WTC11 (cell line): ENCODE results near the gene ZBTB24. TPM values are rescaled to one million over a fixed set of nuclear protein-coding genes. Genes with fewer than 3 reads are reported as not detected.
A peak's percentile ranks its signal among the peaks of the same experiment; 100 is the strongest.

Experiments
- ATAC-seq: fragments of 200-7000 bp; cut with Tn5 transposase; 2 replicates; pipeline ENCODE4 v1.10.0; 2021; ENCODE audit warnings: mild to moderate bottlenecking, moderate library complexity
- CTCF ChIA-PET: fragments of 300-600 bp; sonication (Branson Sonifier 250); formaldehyde crosslinking; loops from one replicate; lab custom pipeline; 2021; ENCODE audit warnings: antibody characterized with exemption; lab: Charles Lee
- POLR2A ChIA-PET: fragments of 350-600 bp; sonication (Branson Sonifier 250); formaldehyde crosslinking; loops from one replicate; lab custom pipeline; 2021; ENCODE audit warnings: antibody characterized with exemption; lab: Charles Lee
- DNase-seq: peaks from one replicate; pipeline ENCODE4 v3.0.0; 2021; ENCODE audit warnings: low spot score
- H3K27ac Mint-ChIP-seq: 2 replicates; pipeline ENCODE4 v1.8.0; 2021; ENCODE audit warnings: mixed read lengths
- H3K27me3 Mint-ChIP-seq: 2 replicates; pipeline ENCODE4 v1.8.0; 2021; ENCODE audit warnings: low read depth, mild to moderate bottlenecking, moderate library complexity, mixed read lengths
- H3K36me3 Mint-ChIP-seq: 2 replicates; pipeline ENCODE4 v1.8.0; 2021; ENCODE audit warnings: mixed read lengths
- H3K4me1 Mint-ChIP-seq: 2 replicates; pipeline ENCODE4 v1.8.0; 2022; ENCODE audit warnings: mixed read lengths
- H3K4me3 Mint-ChIP-seq: 2 replicates; pipeline ENCODE4 v1.8.0; 2021; ENCODE audit warnings: mild to moderate bottlenecking, moderate library complexity, mixed read lengths
- H3K9me3 Mint-ChIP-seq: 2 replicates; pipeline ENCODE4 v1.8.0; 2021; ENCODE audit warnings: mixed read lengths
- GRHL2 ChIP-seq: fragments of 250-450 bp; sonication (Bioruptor Pico); IDR thresholded peaks from 2 replicates; pipeline ENCODE4 v1.8.0; 2022; ENCODE audit warnings: mild to moderate bottlenecking, moderate library complexity; ENCODE audit not compliant: insufficient replicate concordance, severe bottlenecking
- JUN ChIP-seq: sonication (generic); formaldehyde crosslinking; IDR thresholded peaks from 2 replicates; pipeline ENCODE4 v1.8.0; 2023; ENCODE audit warnings: mild to moderate bottlenecking, missing genetic modification reagents
- KAT7 ChIP-seq: sonication (generic); formaldehyde crosslinking; IDR thresholded peaks from 2 replicates; pipeline ENCODE4 v1.8.1; 2023; ENCODE audit warnings: missing genetic modification reagents, mild to moderate bottlenecking, borderline replicate concordance
- NFE2L1 ChIP-seq: sonication (generic); formaldehyde crosslinking; IDR thresholded peaks from 2 replicates; pipeline ENCODE4 v1.8.1; 2023; ENCODE audit warnings: missing genetic modification reagents
- NFYB ChIP-seq: sonication (generic); formaldehyde crosslinking; conservative IDR thresholded peaks from 2 replicates; pipeline ENCODE4 v1.8.0; 2022; ENCODE audit warnings: low read depth, missing genetic modification reagents
- NR1H2 ChIP-seq: sonication (generic); formaldehyde crosslinking; IDR thresholded peaks from 2 replicates; pipeline ENCODE4 v1.9.0; 2021; ENCODE audit warnings: mild to moderate bottlenecking, moderate library complexity, missing genetic modification reagents
- PRRX2 ChIP-seq: fragments of 250-450 bp; sonication (Bioruptor Pico); IDR thresholded peaks from 2 replicates; pipeline ENCODE4 v1.8.0; 2021; ENCODE audit warnings: mild to moderate bottlenecking
- SMAD4 ChIP-seq: sonication (generic); formaldehyde crosslinking; IDR thresholded peaks from 2 replicates; pipeline ENCODE4 v1.8.0; 2022; ENCODE audit warnings: mild to moderate bottlenecking, missing genetic modification reagents
- SP1 ChIP-seq: sonication (generic); formaldehyde crosslinking; conservative IDR thresholded peaks from 2 replicates; pipeline ENCODE4 v1.8.1; 2022; ENCODE audit warnings: missing genetic modification reagents
- ZBTB21 ChIP-seq: sonication (generic); formaldehyde crosslinking; IDR thresholded peaks from 2 replicates; pipeline ENCODE4 v1.8.1; 2023; ENCODE audit warnings: mild to moderate bottlenecking, missing genetic modification reagents, borderline replicate concordance
- ZNF219 ChIP-seq: sonication (generic); formaldehyde crosslinking; IDR thresholded peaks from 2 replicates; pipeline ENCODE4 v1.8.0; 2023; ENCODE audit warnings: missing genetic modification reagents, mild to moderate bottlenecking, borderline replicate concordance
- ZNF423 ChIP-seq: fragments of 250-450 bp; sonication (Bioruptor Pico); IDR thresholded peaks from 2 replicates; pipeline ENCODE4 v2.1.2; 2022; ENCODE audit warnings: mild to moderate bottlenecking, moderate library complexity
- total RNA-seq: library from RNA; stranded (reverse); gene quantifications from 3 replicates; pipeline ENCODE4 v1.2.3, GENCODE V29; 2021
- TF ChIP-seq, protein P1 (sequence below): sonication (generic); formaldehyde crosslinking; IDR thresholded peaks from 2 replicates; pipeline ENCODE4 v1.8.1; 2022; ENCODE audit warnings: low read depth, missing genetic modification reagents, borderline replicate concordance
- TF ChIP-seq, protein P2 (sequence below): sonication (generic); formaldehyde crosslinking; IDR thresholded peaks from 2 replicates; pipeline ENCODE4 v1.8.1; 2022; ENCODE audit warnings: low read depth, mild to moderate bottlenecking, moderate library complexity, missing genetic modification reagents, borderline replicate concordance
- TF ChIP-seq, protein P3 (sequence below): sonication (generic); formaldehyde crosslinking; IDR thresholded peaks from 2 replicates; pipeline ENCODE4 v1.8.0; 2023; ENCODE audit warnings: missing genetic modification reagents
- TF ChIP-seq, protein P4 (sequence below): fragments of 250-450 bp; sonication (Bioruptor Pico); IDR thresholded peaks from 2 replicates; pipeline ENCODE4 v1.8.0; 2021; ENCODE audit warnings: mild to moderate bottlenecking
- TF ChIP-seq, protein P5 (sequence below): sonication (generic); formaldehyde crosslinking; IDR thresholded peaks from 2 replicates; pipeline ENCODE4 v1.8.0; 2022; ENCODE audit warnings: mild to moderate bottlenecking, missing genetic modification reagents
- TF ChIP-seq, protein P6 (sequence below): sonication (generic); formaldehyde crosslinking; IDR thresholded peaks from 2 replicates; pipeline ENCODE4 v1.8.0; 2022; ENCODE audit warnings: mild to moderate bottlenecking, missing genetic modification reagents
- TF ChIP-seq, protein P7 (sequence below): sonication (generic); formaldehyde crosslinking; IDR thresholded peaks from 2 replicates; pipeline ENCODE4 v1.8.1; 2023; ENCODE audit warnings: mild to moderate bottlenecking, missing genetic modification reagents, moderate library complexity

Gene ZBTB24
- total RNA-seq, 1 experiment from 2014 or later = 14.7 TPM

DNA sequence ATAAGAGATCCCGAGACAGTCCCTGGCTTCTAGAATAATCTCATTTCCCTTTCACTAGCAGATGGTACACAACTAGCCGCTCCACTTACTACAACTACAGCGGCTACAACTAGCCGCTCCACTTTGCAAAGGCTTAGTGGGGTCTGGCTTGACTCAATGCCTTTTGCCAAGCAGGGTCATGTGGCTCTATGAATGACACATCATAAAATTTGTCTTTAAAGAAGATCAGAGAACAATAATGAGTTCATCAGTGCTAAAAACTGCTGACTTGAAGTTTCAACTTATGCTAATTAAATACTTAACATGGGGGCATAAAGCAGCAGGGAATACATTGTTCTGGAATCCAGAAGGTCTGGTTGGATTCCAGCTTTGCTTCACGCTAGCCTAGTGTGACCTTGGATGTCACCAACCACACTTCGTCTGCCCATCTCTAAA, 25.4 kb downstream of the ZBTB24 start:
- no peak for ATAC-seq
- Mint-ChIP-seq H3K4me1 (peaks cover 44% of the 10 kb centered on the region), H3K4me3 (0 out of 2 replicates have a peak overlapping the region, but pooled peaks have one; percentile 1), H3K9me3 (peaks cover 7% of the 10 kb centered on the region)
- DNase-seq = no peak
- TF ChIP-seq GRHL2 (CRISPR knock-in tag) (no peak), JUN (CRISPR knock-in tag) (no peak), ZNF219 (CRISPR knock-in tag) (no peak)
- TF ChIP-seq, all 79 proteins: peak for 0
- POLR2A ChIA-PET = interaction anchor here (0.6 to 0.7 kb wide), 2 partner anchors 21 to 380 kb away, joined by 3 read pairs; no protein-coding TSS in a partner anchor
- H3K27me3 Mint-ChIP-seq = no peaks in the 10 kb centered on the region; the same call in 1 of the 2 replicates
- no peak overlapping the region for H3K27ac Mint-ChIP-seq
- peaks cover 17% of the 10 kb centered on the region for H3K36me3 Mint-ChIP-seq
- CTCF ChIA-PET = interaction anchor here (1.0 to 2.6 kb wide), 2 partner anchors 16 to 74 kb away, joined by 5 to 24 read pairs; partner anchors contain the start of genes PPIL6 and SMPD2

DNA sequence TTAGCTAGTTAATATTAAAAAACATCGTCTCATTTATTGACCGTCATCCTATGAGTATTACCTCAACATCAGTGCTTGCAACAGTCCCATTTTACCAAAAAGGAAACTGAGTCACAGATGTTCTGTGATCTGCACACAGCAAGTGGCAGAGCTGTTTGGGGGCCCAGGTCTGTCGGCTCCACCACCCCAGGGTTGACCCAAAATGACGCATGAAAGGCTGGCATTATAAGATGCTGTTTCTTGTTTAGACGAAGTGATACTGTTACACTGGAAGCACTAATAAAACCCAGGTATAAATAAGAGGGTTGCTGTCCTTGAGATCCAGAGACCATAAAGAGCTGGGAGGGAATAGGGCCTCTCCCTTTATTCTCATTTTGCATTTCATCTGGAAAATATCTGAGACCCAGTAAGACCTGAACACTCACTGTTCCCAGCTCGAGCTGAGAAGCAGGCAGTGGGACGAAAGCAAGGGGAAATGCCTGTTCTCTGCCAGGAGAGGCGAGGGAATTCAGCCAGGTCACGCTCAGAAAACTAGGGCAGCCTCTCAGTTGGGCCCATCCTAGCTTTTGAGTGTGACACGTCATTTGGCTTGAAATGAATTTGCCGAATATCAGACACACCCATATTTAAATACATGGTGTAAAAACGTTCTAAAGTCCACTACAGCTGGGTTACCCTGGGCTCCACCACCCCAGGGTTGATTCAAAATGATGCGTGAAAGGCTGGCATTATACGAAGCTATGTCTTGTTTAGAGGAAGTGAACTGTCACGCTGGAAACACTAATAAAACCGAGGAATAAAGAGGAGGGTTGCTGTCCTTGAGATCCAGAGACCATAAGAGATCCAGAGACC, 26.1 kb downstream of the ZBTB24 start:
- Mint-ChIP-seq H3K4me1 (peaks cover 47% of the 10 kb centered on the region), H3K27ac (no peak overlapping the region), H3K4me3 (peak overlapping the region; percentile 92)
- no peak for ATAC-seq
- POLR2A ChIA-PET = interaction anchor here (0.6 kb wide), 1 partner anchor 22 kb away, joined by 3 read pairs; no protein-coding TSS in a partner anchor
- TF ChIP-seq PRRX2 (CRISPR knock-in tag) (no peak), NFYB (no peak)
- TF ChIP-seq, all 79 proteins: peak for 0
- Mint-ChIP-seq H3K27me3 (no peaks in the 10 kb centered on the region; the same call in 1 of the 2 replicates), H3K9me3 (peaks cover 3% of the 10 kb centered on the region), H3K36me3 (peaks cover 16% of the 10 kb centered on the region)
- CTCF ChIA-PET = interaction anchor here (1.0 to 2.6 kb wide), 4 partner anchors 16 to 583 kb away, joined by 4 to 24 read pairs (median 4); partner anchors contain the start of genes PPIL6 and SMPD2
- DNase-seq = no peak

DNA sequence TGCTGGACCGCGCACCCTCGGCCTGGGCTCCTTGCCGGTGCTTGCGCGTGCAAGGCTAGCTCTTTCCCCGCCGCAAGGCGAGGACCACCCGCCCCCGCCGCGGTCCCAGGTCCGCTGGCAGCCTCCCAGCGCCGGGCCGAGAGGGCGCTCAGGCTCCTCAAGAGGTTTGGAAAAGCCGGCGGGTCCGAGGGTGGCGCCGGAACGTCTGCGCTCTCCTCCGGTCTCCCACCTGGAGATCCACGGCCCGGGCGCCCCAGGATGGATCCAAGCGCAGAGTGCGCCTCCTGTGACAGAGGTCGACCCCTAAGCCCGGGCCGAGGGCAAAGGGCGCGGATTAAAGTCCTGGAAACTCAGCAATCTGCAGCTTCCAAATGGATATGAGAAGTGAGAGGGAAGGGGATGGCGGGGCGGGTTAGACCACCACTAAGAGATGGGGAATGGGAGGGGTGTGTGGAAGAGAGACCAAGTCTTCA, 26.9 kb downstream of the ZBTB24 start:
- Mint-ChIP-seq H3K4me1 (peaks cover 47% of the 10 kb centered on the region), H3K27me3 (no peaks in the 10 kb centered on the region; the same call in 1 of the 2 replicates), H3K36me3 (peaks cover 14% of the 10 kb centered on the region), H3K27ac (no peak overlapping the region), H3K4me3 (peak overlapping the region; percentile 92), H3K9me3 (no peaks in the 10 kb centered on the region)
- peak; percentile 54 for DNase-seq
- ATAC-seq = peak; percentile 38
- POLR2A ChIA-PET = interaction anchor here (3.3 kb wide), 1 partner anchor 15 kb away, joined by 13 read pairs; the partner anchor contains the start of genes PPIL6 and SMPD2
- CTCF ChIA-PET = interaction anchor here (0.5 to 2.6 kb wide), 7 partner anchors 13 to 583 kb away, joined by 3 to 24 read pairs (median 4); partner anchors contain the start of genes PPIL6, SMPD2 and ZBTB24
- TF ChIP-seq, protein P1, sequence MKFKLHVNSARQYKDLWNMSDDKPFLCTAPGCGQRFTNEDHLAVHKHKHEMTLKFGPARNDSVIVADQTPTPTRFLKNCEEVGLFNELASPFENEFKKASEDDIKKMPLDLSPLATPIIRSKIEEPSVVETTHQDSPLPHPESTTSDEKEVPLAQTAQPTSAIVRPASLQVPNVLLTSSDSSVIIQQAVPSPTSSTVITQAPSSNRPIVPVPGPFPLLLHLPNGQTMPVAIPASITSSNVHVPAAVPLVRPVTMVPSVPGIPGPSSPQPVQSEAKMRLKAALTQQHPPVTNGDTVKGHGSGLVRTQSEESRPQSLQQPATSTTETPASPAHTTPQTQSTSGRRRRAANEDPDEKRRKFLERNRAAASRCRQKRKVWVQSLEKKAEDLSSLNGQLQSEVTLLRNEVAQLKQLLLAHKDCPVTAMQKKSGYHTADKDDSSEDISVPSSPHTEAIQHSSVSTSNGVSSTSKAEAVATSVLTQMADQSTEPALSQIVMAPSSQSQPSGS = no peak
- TF ChIP-seq ZBTB21 (CRISPR knock-in tag) (no peak), SMAD4 (CRISPR knock-in tag) (no peak), ZNF423 (no peak; the same call in 1 of the 2 replicates), KAT7 (CRISPR knock-in tag) (no peak; the same call in 1 of the 2 replicates), SP1 (no peak), NFE2L1 (0 out of 2 replicates have a peak, but pooled peaks have one; percentile 26), NR1H2 (no peak)
- TF ChIP-seq, protein P2, sequence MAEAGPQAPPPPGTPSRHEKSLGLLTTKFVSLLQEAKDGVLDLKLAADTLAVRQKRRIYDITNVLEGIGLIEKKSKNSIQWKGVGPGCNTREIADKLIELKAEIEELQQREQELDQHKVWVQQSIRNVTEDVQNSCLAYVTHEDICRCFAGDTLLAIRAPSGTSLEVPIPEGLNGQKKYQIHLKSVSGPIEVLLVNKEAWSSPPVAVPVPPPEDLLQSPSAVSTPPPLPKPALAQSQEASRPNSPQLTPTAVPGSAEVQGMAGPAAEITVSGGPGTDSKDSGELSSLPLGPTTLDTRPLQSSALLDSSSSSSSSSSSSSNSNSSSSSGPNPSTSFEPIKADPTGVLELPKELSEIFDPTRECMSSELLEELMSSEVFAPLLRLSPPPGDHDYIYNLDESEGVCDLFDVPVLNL (CRISPR knock-in tag) = peak; percentile 61; the same call in 1 of the 2 replicates
- TF ChIP-seq, protein P3, sequence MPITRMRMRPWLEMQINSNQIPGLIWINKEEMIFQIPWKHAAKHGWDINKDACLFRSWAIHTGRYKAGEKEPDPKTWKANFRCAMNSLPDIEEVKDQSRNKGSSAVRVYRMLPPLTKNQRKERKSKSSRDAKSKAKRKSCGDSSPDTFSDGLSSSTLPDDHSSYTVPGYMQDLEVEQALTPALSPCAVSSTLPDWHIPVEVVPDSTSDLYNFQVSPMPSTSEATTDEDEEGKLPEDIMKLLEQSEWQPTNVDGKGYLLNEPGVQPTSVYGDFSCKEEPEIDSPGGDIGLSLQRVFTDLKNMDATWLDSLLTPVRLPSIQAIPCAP (CRISPR knock-in tag) = no peak
- TF ChIP-seq, protein P4, sequence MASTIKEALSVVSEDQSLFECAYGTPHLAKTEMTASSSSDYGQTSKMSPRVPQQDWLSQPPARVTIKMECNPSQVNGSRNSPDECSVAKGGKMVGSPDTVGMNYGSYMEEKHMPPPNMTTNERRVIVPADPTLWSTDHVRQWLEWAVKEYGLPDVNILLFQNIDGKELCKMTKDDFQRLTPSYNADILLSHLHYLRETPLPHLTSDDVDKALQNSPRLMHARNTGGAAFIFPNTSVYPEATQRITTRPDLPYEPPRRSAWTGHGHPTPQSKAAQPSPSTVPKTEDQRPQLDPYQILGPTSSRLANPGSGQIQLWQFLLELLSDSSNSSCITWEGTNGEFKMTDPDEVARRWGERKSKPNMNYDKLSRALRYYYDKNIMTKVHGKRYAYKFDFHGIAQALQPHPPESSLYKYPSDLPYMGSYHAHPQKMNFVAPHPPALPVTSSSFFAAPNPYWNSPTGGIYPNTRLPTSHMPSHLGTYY (CRISPR knock-in tag) = no peak
- TF ChIP-seq, protein P5, sequence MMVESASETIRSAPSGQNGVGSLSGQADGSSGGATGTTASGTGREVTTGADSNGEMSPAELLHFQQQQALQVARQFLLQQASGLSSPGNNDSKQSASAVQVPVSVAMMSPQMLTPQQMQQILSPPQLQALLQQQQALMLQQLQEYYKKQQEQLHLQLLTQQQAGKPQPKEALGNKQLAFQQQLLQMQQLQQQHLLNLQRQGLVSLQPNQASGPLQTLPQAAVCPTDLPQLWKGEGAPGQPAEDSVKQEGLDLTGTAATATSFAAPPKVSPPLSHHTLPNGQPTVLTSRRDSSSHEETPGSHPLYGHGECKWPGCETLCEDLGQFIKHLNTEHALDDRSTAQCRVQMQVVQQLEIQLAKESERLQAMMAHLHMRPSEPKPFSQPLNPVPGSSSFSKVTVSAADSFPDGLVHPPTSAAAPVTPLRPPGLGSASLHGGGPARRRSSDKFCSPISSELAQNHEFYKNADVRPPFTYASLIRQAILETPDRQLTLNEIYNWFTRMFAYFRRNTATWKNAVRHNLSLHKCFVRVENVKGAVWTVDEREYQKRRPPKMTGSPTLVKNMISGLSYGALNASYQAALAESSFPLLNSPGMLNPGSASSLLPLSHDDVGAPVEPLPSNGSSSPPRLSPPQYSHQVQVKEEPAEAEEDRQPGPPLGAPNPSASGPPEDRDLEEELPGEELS (CRISPR knock-in tag) = 0 out of 2 replicates have a peak, but pooled peaks have one; percentile 22
- TF ChIP-seq, protein P6, sequence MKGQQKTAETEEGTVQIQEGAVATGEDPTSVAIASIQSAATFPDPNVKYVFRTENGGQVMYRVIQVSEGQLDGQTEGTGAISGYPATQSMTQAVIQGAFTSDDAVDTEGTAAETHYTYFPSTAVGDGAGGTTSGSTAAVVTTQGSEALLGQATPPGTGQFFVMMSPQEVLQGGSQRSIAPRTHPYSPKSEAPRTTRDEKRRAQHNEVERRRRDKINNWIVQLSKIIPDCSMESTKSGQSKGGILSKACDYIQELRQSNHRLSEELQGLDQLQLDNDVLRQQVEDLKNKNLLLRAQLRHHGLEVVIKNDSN (CRISPR knock-in tag) = no peak
- TF ChIP-seq, protein P7, sequence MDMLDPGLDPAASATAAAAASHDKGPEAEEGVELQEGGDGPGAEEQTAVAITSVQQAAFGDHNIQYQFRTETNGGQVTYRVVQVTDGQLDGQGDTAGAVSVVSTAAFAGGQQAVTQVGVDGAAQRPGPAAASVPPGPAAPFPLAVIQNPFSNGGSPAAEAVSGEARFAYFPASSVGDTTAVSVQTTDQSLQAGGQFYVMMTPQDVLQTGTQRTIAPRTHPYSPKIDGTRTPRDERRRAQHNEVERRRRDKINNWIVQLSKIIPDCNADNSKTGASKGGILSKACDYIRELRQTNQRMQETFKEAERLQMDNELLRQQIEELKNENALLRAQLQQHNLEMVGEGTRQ (CRISPR knock-in tag) = 0 out of 2 replicates have a peak, but pooled peaks have one; percentile 0
